HEK293 (cell line): ENCODE data around the gene PPP1R14B.

Experiments
- CTCF ChIP-seq: fragments of 450-650 bp; formaldehyde crosslinking; IDR thresholded peaks from 2 replicates; pipeline ENCODE4 v1.5.1; 2016; ENCODE audit warnings: missing biosample characterization, missing genetic modification characterization
- GLIS1 ChIP-seq: fragments of 450-650 bp; formaldehyde crosslinking; IDR thresholded peaks from 2 replicates; pipeline ENCODE4 v1.5.1; 2016; ENCODE audit warnings: missing biosample characterization, missing genetic modification characterization
- KLF8 ChIP-seq: fragments of 450-650 bp; formaldehyde crosslinking; IDR thresholded peaks from 2 replicates; pipeline ENCODE4 v1.5.1; 2016; ENCODE audit warnings: missing biosample characterization, missing genetic modification characterization
- MEIS1 ChIP-seq: sonication (generic); formaldehyde crosslinking; IDR thresholded peaks from 2 replicates; pipeline ENCODE4 v1.8.1; 2022; ENCODE audit warnings: missing genetic modification reagents, mild to moderate bottlenecking, borderline replicate concordance
- PRDM1 ChIP-seq: fragments of 450-650 bp; formaldehyde crosslinking; IDR thresholded peaks from 2 replicates; pipeline ENCODE4; 2016; ENCODE audit warnings: missing biosample characterization, missing genetic modification characterization
- YY1 ChIP-seq: fragments of 450-650 bp; formaldehyde crosslinking; IDR thresholded peaks from 2 replicates; pipeline ENCODE4 v1.5.1; 2018; ENCODE audit warnings: missing biosample characterization, missing genetic modification characterization
- ZBTB10 ChIP-seq: fragments of 450-650 bp; formaldehyde crosslinking; IDR thresholded peaks from 2 replicates; pipeline ENCODE4 v1.5.1; 2016; ENCODE audit warnings: missing biosample characterization, missing genetic modification characterization
- ZBTB17 ChIP-seq: fragments of 450-650 bp; formaldehyde crosslinking; IDR thresholded peaks from 2 replicates; pipeline ENCODE4 v1.5.1; 2016; ENCODE audit warnings: missing biosample characterization, missing genetic modification characterization
- ZEB2 ChIP-seq: fragments of 450-650 bp; formaldehyde crosslinking; IDR thresholded peaks from 2 replicates; pipeline ENCODE4 v1.5.1; 2016; ENCODE audit warnings: missing biosample characterization, missing genetic modification characterization
- ZNF214 ChIP-seq: fragments of 450-650 bp; formaldehyde crosslinking; IDR thresholded peaks from 2 replicates; pipeline ENCODE4 v1.5.1; 2017; ENCODE audit warnings: missing biosample characterization, mild to moderate bottlenecking, missing genetic modification characterization, borderline replicate concordance
- ZNF302 ChIP-seq: fragments of 450-650 bp; formaldehyde crosslinking; IDR thresholded peaks from 2 replicates; pipeline ENCODE4 v1.5.1; 2016; ENCODE audit warnings: missing biosample characterization, missing genetic modification characterization, low read depth
- ZNF354C ChIP-seq: fragments of 450-650 bp; formaldehyde crosslinking; IDR thresholded peaks from 2 replicates; pipeline ENCODE4 v1.5.1; 2016; ENCODE audit warnings: missing biosample characterization, missing genetic modification characterization, low read depth, borderline replicate concordance
- ZNF391 ChIP-seq: fragments of 450-650 bp; formaldehyde crosslinking; IDR thresholded peaks from 2 replicates; pipeline ENCODE4 v1.5.1; 2016; ENCODE audit warnings: low read depth, missing biosample characterization, missing genetic modification characterization, borderline replicate concordance
- ZNF398 ChIP-seq: fragments of 450-650 bp; formaldehyde crosslinking; IDR thresholded peaks from 2 replicates; pipeline ENCODE4 v1.5.1; 2017; ENCODE audit warnings: missing biosample characterization, missing genetic modification characterization
- ZNF501 ChIP-seq: fragments of 450-650 bp; formaldehyde crosslinking; IDR thresholded peaks from 2 replicates; pipeline ENCODE4 v1.5.1; 2016; ENCODE audit warnings: missing biosample characterization, missing genetic modification characterization
- ZNF548 ChIP-seq: fragments of 450-650 bp; formaldehyde crosslinking; IDR thresholded peaks from 2 replicates; pipeline ENCODE4 v1.5.1; 2016; ENCODE audit warnings: missing biosample characterization, missing genetic modification characterization
- ZNF558 ChIP-seq: fragments of 450-650 bp; formaldehyde crosslinking; IDR thresholded peaks from 2 replicates; pipeline ENCODE4 v1.5.1; 2016; ENCODE audit warnings: missing biosample characterization, missing genetic modification characterization
- ZNF639 ChIP-seq: fragments of 450-650 bp; formaldehyde crosslinking; IDR thresholded peaks from 2 replicates; pipeline ENCODE4 v1.5.1; 2016; ENCODE audit warnings: missing biosample characterization, missing genetic modification characterization
- ZNF777 ChIP-seq: fragments of 450-650 bp; formaldehyde crosslinking; IDR thresholded peaks from 2 replicates; pipeline ENCODE4 v1.5.1; 2017; ENCODE audit warnings: missing biosample characterization, missing genetic modification characterization, borderline replicate concordance
- ZNF785 ChIP-seq: fragments of 450-650 bp; formaldehyde crosslinking; IDR thresholded peaks from 2 replicates; pipeline ENCODE4 v1.5.1; 2016; ENCODE audit warnings: missing biosample characterization, missing genetic modification characterization
- TF ChIP-seq, protein P1 (sequence below): fragments of 450-650 bp; formaldehyde crosslinking; IDR thresholded peaks from 2 replicates; pipeline ENCODE4 v1.5.1; 2016; ENCODE audit warnings: missing biosample characterization, missing genetic modification characterization
- TF ChIP-seq, protein P2 (sequence below): fragments of 450-650 bp; formaldehyde crosslinking; IDR thresholded peaks from 2 replicates; pipeline ENCODE4 v1.5.1; 2016; ENCODE audit warnings: missing biosample characterization, missing genetic modification characterization
- TF ChIP-seq, protein P3 (sequence below): fragments of 450-650 bp; IDR thresholded peaks from 2 replicates; pipeline ENCODE4 v1.5.1; 2018; ENCODE audit warnings: missing biosample characterization, missing genetic modification characterization
- TF ChIP-seq, protein P4 (sequence below): fragments of 450-650 bp; formaldehyde crosslinking; IDR thresholded peaks from 2 replicates; pipeline ENCODE4 v1.5.1; 2016; ENCODE audit warnings: missing biosample characterization, missing genetic modification characterization

The PPP1R14B gene

GRCh38 chr11:64244966-64245365 lies 1.8 kb downstream of the PPP1R14B start (continued):
- TF ChIP-seq, protein P1, sequence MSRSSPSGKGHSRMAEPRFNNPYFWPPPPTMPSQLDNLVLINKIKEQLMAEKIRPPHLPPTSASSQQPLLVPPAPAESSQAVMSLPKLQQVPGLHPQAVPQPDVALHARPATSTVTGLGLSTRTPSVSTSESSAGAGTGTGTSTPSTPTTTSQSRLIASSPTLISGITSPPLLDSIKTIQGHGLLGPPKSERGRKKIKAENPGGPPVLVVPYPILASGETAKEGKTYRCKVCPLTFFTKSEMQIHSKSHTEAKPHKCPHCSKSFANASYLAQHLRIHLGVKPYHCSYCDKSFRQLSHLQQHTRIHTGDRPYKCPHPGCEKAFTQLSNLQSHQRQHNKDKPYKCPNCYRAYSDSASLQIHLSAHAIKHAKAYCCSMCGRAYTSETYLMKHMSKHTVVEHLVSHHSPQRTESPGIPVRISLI (tag by site-specific recombination) = no peak
- TF ChIP-seq KLF8 (tag by site-specific recombination) (0 out of 2 replicates have a peak, but pooled peaks have one; percentile 21), ZNF354C (tag by site-specific recombination) (no peak), ZNF398 (no peak), ZNF548 (tag by site-specific recombination) (no peak), ZNF501 (no peak), ZNF302 (tag by site-specific recombination) (no peak), ZNF214 (no peak), ZEB2 (no peak), ZNF639 (no peak), ZBTB10 (tag by site-specific recombination) (0 out of 2 replicates have a peak, but pooled peaks have one; percentile 3), PRDM1 (tag by site-specific recombination) (no peak), ZBTB17 (peak; percentile 61), ZNF777 (tag by site-specific recombination) (no peak), ZNF785 (tag by site-specific recombination) (no peak), CTCF (no peak), YY1 (tag by site-specific recombination) (no peak), ZNF558 (tag by site-specific recombination) (no peak), ZNF391 (tag by site-specific recombination) (no peak), MEIS1 (CRISPR knock-in tag) (no peak), GLIS1 (tag by site-specific recombination) (no peak)
- TF ChIP-seq, protein P2, sequence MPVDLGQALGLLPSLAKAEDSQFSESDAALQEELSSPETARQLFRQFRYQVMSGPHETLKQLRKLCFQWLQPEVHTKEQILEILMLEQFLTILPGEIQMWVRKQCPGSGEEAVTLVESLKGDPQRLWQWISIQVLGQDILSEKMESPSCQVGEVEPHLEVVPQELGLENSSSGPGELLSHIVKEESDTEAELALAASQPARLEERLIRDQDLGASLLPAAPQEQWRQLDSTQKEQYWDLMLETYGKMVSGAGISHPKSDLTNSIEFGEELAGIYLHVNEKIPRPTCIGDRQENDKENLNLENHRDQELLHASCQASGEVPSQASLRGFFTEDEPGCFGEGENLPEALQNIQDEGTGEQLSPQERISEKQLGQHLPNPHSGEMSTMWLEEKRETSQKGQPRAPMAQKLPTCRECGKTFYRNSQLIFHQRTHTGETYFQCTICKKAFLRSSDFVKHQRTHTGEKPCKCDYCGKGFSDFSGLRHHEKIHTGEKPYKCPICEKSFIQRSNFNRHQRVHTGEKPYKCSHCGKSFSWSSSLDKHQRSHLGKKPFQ (tag by site-specific recombination) = no peak
- TF ChIP-seq, protein P3, sequence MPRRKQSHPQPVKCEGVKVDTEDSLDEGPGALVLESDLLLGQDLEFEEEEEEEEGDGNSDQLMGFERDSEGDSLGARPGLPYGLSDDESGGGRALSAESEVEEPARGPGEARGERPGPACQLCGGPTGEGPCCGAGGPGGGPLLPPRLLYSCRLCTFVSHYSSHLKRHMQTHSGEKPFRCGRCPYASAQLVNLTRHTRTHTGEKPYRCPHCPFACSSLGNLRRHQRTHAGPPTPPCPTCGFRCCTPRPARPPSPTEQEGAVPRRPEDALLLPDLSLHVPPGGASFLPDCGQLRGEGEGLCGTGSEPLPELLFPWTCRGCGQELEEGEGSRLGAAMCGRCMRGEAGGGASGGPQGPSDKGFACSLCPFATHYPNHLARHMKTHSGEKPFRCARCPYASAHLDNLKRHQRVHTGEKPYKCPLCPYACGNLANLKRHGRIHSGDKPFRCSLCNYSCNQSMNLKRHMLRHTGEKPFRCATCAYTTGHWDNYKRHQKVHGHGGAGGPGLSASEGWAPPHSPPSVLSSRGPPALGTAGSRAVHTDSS (tag by site-specific recombination) = no peak
- TF ChIP-seq, protein P4, sequence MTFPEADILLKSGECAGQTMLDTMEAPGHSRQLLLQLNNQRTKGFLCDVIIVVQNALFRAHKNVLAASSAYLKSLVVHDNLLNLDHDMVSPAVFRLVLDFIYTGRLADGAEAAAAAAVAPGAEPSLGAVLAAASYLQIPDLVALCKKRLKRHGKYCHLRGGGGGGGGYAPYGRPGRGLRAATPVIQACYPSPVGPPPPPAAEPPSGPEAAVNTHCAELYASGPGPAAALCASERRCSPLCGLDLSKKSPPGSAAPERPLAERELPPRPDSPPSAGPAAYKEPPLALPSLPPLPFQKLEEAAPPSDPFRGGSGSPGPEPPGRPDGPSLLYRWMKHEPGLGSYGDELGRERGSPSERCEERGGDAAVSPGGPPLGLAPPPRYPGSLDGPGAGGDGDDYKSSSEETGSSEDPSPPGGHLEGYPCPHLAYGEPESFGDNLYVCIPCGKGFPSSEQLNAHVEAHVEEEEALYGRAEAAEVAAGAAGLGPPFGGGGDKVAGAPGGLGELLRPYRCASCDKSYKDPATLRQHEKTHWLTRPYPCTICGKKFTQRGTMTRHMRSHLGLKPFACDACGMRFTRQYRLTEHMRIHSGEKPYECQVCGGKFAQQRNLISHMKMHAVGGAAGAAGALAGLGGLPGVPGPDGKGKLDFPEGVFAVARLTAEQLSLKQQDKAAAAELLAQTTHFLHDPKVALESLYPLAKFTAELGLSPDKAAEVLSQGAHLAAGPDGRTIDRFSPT (tag by site-specific recombination) = peak; percentile 58; the same call in 1 of the 2 replicates
